Putamen (tissue), 1 donor: ENCODE results near the gene APOBEC2.

Source experiments
- DNase-seq: peaks from one replicate; pipeline ENCODE4 v3.0.0-alpha.2; 2016; ENCODE audit warnings: low spot score

Gene APOBEC2

GRCh38 chr6:41090841-41091761 is 38.1 kb downstream of the APOBEC2 start:
- no peak for DNase-seq

- DNase-seq: no peak
These were observed 39.6 kb downstream of the APOBEC2 start for GRCh38 chr6:41092421-41093140.

- DNase-seq: no peak
These were observed 40.7 kb downstream of the APOBEC2 start for GRCh38 chr6:41093729-41094128.

GRCh38 chr6:41097467-41098090 is 44.6 kb downstream of the APOBEC2 start:
- no peak for DNase-seq

DNA sequence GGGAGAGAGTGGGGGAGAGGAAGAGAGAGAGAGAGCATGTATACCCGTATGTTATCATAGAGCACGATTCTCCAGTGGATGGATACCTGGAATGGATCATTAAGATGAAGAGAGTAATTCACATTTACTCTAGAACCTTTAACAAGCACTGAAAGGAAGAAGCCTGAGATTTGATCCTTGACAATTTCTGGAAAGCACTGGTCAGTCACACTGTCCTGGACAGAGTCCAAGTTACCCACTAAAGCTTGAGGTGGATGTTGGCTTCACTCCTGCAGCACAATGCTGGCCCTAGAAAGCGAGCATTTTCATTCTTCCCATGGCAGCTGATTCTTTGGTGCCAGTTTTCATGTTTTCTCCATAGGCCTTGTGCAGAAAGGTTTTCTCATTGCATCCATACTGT is 45.4 kb downstream of the APOBEC2 start:
- no peak for DNase-seq

DNA sequence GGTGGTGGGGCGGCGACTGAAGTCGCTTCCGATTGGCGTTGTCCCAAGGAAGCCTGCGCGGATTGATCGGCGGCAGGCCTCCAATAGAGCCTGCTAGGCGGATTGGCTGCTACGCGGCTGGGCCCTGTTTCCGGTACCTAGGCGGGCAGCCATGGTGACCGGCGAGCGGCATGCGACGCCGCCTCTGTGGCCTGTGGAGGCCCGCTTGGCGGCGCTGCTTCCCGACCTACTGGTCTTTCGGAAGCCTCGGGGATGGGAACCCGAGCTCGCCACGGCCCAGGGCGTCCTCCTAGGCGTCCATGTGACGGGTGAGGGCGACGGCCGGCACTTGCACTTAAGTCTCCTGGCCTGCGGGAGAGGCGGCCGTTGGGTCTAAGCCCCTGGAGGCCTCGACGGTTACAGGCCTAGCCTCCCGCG is 47.9 kb downstream of the APOBEC2 start:
- DNase-seq: no peak

GRCh38 chr6:41103847-41104246 is 50.8 kb downstream of the APOBEC2 start:
- no peak for DNase-seq

DNA sequence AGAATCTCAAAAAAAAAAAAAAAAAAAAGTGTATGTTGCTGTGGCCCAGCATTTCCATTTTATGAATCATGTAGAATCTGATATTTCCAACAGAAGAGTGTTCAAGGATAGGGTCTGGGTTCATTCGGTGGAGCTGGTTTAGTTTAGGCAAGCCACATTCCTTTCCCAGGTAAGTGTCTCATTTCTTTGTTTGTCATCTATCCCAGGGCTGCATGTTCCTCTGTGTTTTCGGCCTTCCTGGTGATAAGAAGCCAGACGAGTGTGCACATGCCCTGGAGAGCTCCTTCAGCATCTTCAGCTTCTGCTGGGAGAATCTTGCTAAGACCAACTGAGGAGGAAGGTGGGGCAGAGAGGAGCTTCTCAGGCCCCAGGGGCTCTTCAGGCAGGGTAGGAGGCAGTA is 58.0 kb downstream of the APOBEC2 start:
- no peak for DNase-seq
